Measurements from ENCODE around the gene TTC24. TPM values are rescaled to one million over a fixed set of nuclear protein-coding genes. Genes with fewer than 3 reads are reported as not detected.

TTC24 gene
- total and polyA plus RNA-seq, 10 of the 15 experiments (the other 5 are each of a cell fraction or from before 2014, with no cell fraction given): 0.05 to 6.4 (median 2.9) TPM; not detected in 1

DNA sequence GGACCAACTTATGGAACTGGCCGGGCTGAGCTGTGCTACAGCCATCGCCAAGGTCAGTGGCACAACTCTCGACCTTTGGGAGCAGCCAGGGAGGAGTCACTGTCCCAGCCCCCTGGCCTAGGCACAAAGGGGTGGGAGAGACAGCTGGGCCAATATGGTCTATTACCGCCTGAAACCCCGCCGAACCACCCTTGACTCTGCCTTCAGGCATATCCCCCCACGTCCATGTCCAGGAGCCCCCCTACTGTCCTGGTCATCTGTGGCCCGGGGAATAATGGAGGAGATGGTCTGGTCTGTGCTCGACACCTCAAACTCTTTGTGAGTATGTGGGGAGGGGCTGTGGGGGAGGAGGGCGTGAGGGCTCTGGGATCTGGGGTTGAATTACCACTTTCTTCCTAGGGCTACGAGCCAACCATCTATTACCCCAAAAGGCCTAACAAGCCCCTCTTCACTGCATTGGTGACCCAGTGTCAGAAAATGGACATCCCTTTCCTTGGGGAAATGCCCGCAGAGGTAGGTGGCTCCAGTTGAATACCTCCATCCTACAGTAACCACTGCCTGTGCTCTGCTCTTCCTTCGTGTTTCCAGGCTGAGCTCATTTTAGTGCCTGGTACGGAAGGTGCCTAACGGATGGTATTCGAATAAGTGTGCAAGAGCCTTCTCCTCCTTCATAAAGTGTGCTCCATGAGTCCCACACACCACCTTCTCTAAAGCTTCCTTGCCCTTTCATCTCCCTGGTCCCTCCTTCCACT is 12.8 kb downstream of the TTC24 start:
- RAD21 ChIA-PET (ENCODE audit: unreplicated experiment): interaction anchor here (1.2 to 2.2 kb wide), 8 partner anchors 9 to 206 kb away, joined by 3 to 18 read pairs (median 10); partner anchors contain the start of gene GPATCH4
- FAIRE-seq: no peak
- H3K79me2 ChIP-seq (ENCODE audit: control insufficient read depth, insufficient read depth, low read length): peaks cover 9% of the 10 kb centered on the region
- in situ Hi-C loops (cut with MboI) (no loop called here), intact Hi-C loops (cut with micrococcal nuclease; ENCODE audit: unreplicated experiment) (no loop called here)
- H3K4me3 ChIP-seq: peak overlapping the region; percentile 89
- peaks cover 5% of the 10 kb centered on the region for H3K4me1 ChIP-seq (ENCODE audit: control insufficient read depth, insufficient read depth, low read length)
- POLR2A ChIA-PET: interaction anchor here (1.4 to 3.1 kb wide), 7 partner anchors 9 to 309 kb away, joined by 3 to 39 read pairs (median 6); partner anchors contain the start of genes GPATCH4, MEF2D and SMG5
- CTCF ChIA-PET: interaction anchor here (0.9 to 4.6 kb wide), 18 partner anchors 9 to 236 kb away, joined by 3 to 49 read pairs (median 5); partner anchors contain the start of genes GPATCH4 and TTC24
- BruUV-seq (replicated peaks): TSS peak; percentile 69
- H3K4me2 ChIP-seq (ENCODE audit: control insufficient read depth, insufficient read depth): peak overlapping the region; percentile 99
- no peak; the same call in 2 of the 3 replicates for ATAC-seq
- H3K27ac ChIP-seq (ENCODE audit: control insufficient read depth, insufficient read depth): peak overlapping the region; percentile 86
- TF ChIP-seq BACH1 (IDR thresholded peaks at IDR 0.05; ENCODE audit: borderline replicate concordance): 0 out of 2 replicates have a peak, but pooled peaks have one; percentile 3
- TF ChIP-seq, protein P1, sequence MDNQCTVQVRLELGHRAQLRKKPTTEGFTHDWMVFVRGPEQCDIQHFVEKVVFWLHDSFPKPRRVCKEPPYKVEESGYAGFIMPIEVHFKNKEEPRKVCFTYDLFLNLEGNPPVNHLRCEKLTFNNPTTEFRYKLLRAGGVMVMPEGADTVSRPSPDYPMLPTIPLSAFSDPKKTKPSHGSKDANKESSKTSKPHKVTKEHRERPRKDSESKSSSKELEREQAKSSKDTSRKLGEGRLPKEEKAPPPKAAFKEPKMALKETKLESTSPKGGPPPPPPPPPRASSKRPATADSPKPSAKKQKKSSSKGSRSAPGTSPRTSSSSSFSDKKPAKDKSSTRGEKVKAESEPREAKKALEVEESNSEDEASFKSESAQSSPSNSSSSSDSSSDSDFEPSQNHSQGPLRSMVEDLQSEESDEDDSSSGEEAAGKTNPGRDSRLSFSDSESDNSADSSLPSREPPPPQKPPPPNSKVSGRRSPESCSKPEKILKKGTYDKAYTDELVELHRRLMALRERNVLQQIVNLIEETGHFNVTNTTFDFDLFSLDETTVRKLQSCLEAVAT (IDR thresholded peaks at IDR 0.05): 0 out of 2 replicates have a peak, but pooled peaks have one; percentile 37
- TF ChIP-seq POLR2AphosphoS5 (IDR thresholded peaks at IDR 0.05; ENCODE audit: low read length): peak; percentile 46; the same call in 1 of the 2 replicates
- no peak for TF ChIP-seq BRCA1 (IDR thresholded peaks at IDR 0.05; ENCODE audit: low read depth, low read length)
- TF ChIP-seq, protein P2, sequence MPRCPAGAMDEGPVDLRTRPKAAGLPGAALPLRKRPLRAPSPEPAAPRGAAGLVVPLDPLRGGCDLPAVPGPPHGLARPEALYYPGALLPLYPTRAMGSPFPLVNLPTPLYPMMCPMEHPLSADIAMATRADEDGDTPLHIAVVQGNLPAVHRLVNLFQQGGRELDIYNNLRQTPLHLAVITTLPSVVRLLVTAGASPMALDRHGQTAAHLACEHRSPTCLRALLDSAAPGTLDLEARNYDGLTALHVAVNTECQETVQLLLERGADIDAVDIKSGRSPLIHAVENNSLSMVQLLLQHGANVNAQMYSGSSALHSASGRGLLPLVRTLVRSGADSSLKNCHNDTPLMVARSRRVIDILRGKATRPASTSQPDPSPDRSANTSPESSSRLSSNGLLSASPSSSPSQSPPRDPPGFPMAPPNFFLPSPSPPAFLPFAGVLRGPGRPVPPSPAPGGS (IDR thresholded peaks at IDR 0.05; ENCODE audit: borderline replicate concordance, insufficient read depth, low read depth, low read length, poor library complexity, severe bottlenecking): peak; percentile 3
- H3K9me3 ChIP-seq (replicated peaks; ENCODE audit: control insufficient read depth, insufficient read depth, low read length): no peaks in the 10 kb centered on the region
- H4K20me1 ChIP-seq (ENCODE audit: control insufficient read depth, insufficient read depth): no peaks in the 10 kb centered on the region
- H3K9ac ChIP-seq (ENCODE audit: control insufficient read depth, insufficient read depth, low read length): peak overlapping the region; percentile 79
- no peak overlapping the region; the same call in 1 of the 2 replicates for H2AFZ ChIP-seq (ENCODE audit: control insufficient read depth, low read depth, low read length)
- peaks cover 19 to 25% of the 10 kb centered on the region in 2 experiments; a peak in 3 of 4 replicates for H3K36me3 ChIP-seq (ENCODE audit: control insufficient read depth in 2 of 2, insufficient read depth in 2 of 2, low read length in 1 of 2)
- 17% methylated on average over 16 of the region's 16 CpGs for WGBS (ENCODE audit: insufficient coverage, insufficient replicate concordance, low lambda C conversion rate, missing lambda C conversion rate)
- SMC1A ChIA-PET (ENCODE audit: uncharacterized antibody, unreplicated experiment): interaction anchor here (0.6 to 5.9 kb wide), 8 partner anchors 10 to 147 kb away, joined by 3 to 47 read pairs (median 5); partner anchors contain the start of genes GPATCH4 and TTC24
- H3K27me3 ChIP-seq (replicated peaks in 1 of 2; ENCODE audit: control insufficient read depth in 2 of 2, insufficient read depth in 2 of 2, low read length in 1 of 2): no peaks in the 10 kb centered on the region
- DNase-seq (ENCODE audit: low read depth, low spot score): no peak

Data from GM12878 (cell line).